Measurements from ENCODE around the gene ATP8A2.

Gene ATP8A2

GRCh38 chr13:25406377-25406776 lies 34.6 kb downstream of the ATP8A2 start:
- Histone ChIP-seq H3K4me3 (ENCODE audit: low read depth in 1 of 2, low read length in 1 of 2) (no peak overlapping the region), H3K36me3 (no peaks in the 10 kb centered on the region), H3K4me1 (ENCODE audit: control insufficient read depth in 1 of 2, insufficient read depth in 1 of 2, low read depth in 1 of 2, low read length in 1 of 2) (no peaks in the 10 kb centered on the region)

GRCh38 chr13:25409938-25410337 lies 38.2 kb downstream of the ATP8A2 start:
- Histone ChIP-seq H3K4me3 (ENCODE audit: low read depth in 1 of 2, low read length in 1 of 2) (no peak overlapping the region), H3K4me1 (ENCODE audit: control insufficient read depth in 1 of 2, insufficient read depth in 1 of 2, low read depth in 1 of 2, low read length in 1 of 2) (no peaks in the 10 kb centered on the region), H3K36me3 (no peaks in the 10 kb centered on the region), H3K9me3 (no peaks in the 10 kb centered on the region), H3K27me3 (no peaks in the 10 kb centered on the region), H3K27ac (no peak overlapping the region)
- TF ChIP-seq CTCF (IDR thresholded peaks at IDR 0.05) = no peak

More at GRCh38 chr13:25406377-25406776, 34.6 kb downstream of the ATP8A2 start:
- H3K27me3 ChIP-seq = no peaks in the 10 kb centered on the region
- no peak overlapping the region for H3K27ac ChIP-seq
- H3K9me3 ChIP-seq = no peaks in the 10 kb centered on the region
- no peak for TF ChIP-seq CTCF (IDR thresholded peaks at IDR 0.05)

GRCh38 chr13:25415241-25415640 lies 43.5 kb downstream of the ATP8A2 start:
- H3K9me3 ChIP-seq = no peaks in the 10 kb centered on the region
- no peaks in the 10 kb centered on the region for H3K4me1 ChIP-seq (ENCODE audit: control insufficient read depth in 1 of 2, insufficient read depth in 1 of 2, low read depth in 1 of 2, low read length in 1 of 2)
- H3K4me3 ChIP-seq (ENCODE audit: low read depth in 1 of 2, low read length in 1 of 2) = no peak overlapping the region
- peaks cover 13% of the 10 kb centered on the region for H3K27me3 ChIP-seq
- H3K36me3 ChIP-seq = no peaks in the 10 kb centered on the region
- TF ChIP-seq CTCF (IDR thresholded peaks at IDR 0.05) = no peak
- no peak overlapping the region for H3K27ac ChIP-seq

- Histone ChIP-seq H3K4me1 (ENCODE audit: control insufficient read depth in 1 of 2, insufficient read depth in 1 of 2, low read depth in 1 of 2, low read length in 1 of 2) (no peaks in the 10 kb centered on the region), H3K27ac (no peak overlapping the region), H3K9me3 (no peaks in the 10 kb centered on the region), H3K27me3 (peaks cover 13% of the 10 kb centered on the region), H3K4me3 (ENCODE audit: low read depth in 1 of 2, low read length in 1 of 2) (no peak overlapping the region), H3K36me3 (no peaks in the 10 kb centered on the region)
- no peak for TF ChIP-seq CTCF (IDR thresholded peaks at IDR 0.05)
These were observed 45.8 kb downstream of the ATP8A2 start for GRCh38 chr13:25417535-25417934.

GRCh38 chr13:25420161-25420560 lies 48.4 kb downstream of the ATP8A2 start:
- Histone ChIP-seq H3K27me3 (peaks cover 13% of the 10 kb centered on the region), H3K36me3 (no peaks in the 10 kb centered on the region), H3K4me3 (ENCODE audit: low read depth in 1 of 2, low read length in 1 of 2) (no peak overlapping the region), H3K9me3 (no peaks in the 10 kb centered on the region), H3K27ac (no peak overlapping the region), H3K4me1 (ENCODE audit: control insufficient read depth in 1 of 2, insufficient read depth in 1 of 2, low read depth in 1 of 2, low read length in 1 of 2) (no peaks in the 10 kb centered on the region)
- TF ChIP-seq CTCF (IDR thresholded peaks at IDR 0.05) = no peak

GRCh38 chr13:25421612-25422011 lies 49.8 kb downstream of the ATP8A2 start:
- peaks cover 10% of the 10 kb centered on the region for H3K27me3 ChIP-seq
- H3K9me3 ChIP-seq = no peaks in the 10 kb centered on the region
- no peak for TF ChIP-seq CTCF (IDR thresholded peaks at IDR 0.05)
- H3K4me1 ChIP-seq (ENCODE audit: control insufficient read depth in 1 of 2, insufficient read depth in 1 of 2, low read depth in 1 of 2, low read length in 1 of 2) = no peaks in the 10 kb centered on the region
- H3K4me3 ChIP-seq (ENCODE audit: low read depth in 1 of 2, low read length in 1 of 2) = no peak overlapping the region
- no peaks in the 10 kb centered on the region for H3K36me3 ChIP-seq
- no peak overlapping the region for H3K27ac ChIP-seq

Measured in neutrophil (primary cell).